ENCODE results near the gene MTHFD2L. TPM values are rescaled to one million over a fixed set of nuclear protein-coding genes. Genes with fewer than 3 reads are reported as not detected.

The MTHFD2L gene
- total and polyA plus RNA-seq, 3 donors from 2014 or later, result 14.8 to 44.1 (median 29.1) TPM

GRCh38 chr4:74190332-74190731 lies 32.4 kb downstream of the MTHFD2L start:
- no peak overlapping the region for H3K27ac ChIP-seq
- intact Hi-C loops (cut with DNase I; ENCODE audit: low total_unique reads), result no loop called here
- TF ChIP-seq CTCF (IDR thresholded peaks at IDR 0.05) (no peak), POLR2A (IDR thresholded peaks at IDR 0.05) (no peak)
- no peak for DNase-seq
- H3K9me3 ChIP-seq, result no peaks in the 10 kb centered on the region
- no peaks in the 10 kb centered on the region for H3K36me3 ChIP-seq (ENCODE audit: low read depth, missing control alignments)
- WGBS, 2 donors, result 93 to 96% methylated on average over 4 of the region's 4 CpGs
- no peak overlapping the region for H3K4me3 ChIP-seq
- H3K27me3 ChIP-seq, result no peaks in the 10 kb centered on the region
- H3K4me1 ChIP-seq, result no peaks in the 10 kb centered on the region

GRCh38 chr4:74190919-74191397 lies 33.0 kb downstream of the MTHFD2L start:
- 70% methylated on average over 4 of the region's 4 CpGs for WGBS, 2 donors
- Histone ChIP-seq H3K4me3 (no peak overlapping the region), H3K27ac (no peak overlapping the region), H3K36me3 (ENCODE audit: low read depth, missing control alignments) (no peaks in the 10 kb centered on the region), H3K9me3 (no peaks in the 10 kb centered on the region), H3K27me3 (no peaks in the 10 kb centered on the region), H3K4me1 (no peaks in the 10 kb centered on the region)
- no peak for DNase-seq
- TF ChIP-seq CTCF (IDR thresholded peaks at IDR 0.05) (no peak), POLR2A (IDR thresholded peaks at IDR 0.05) (no peak)
- intact Hi-C loops (cut with DNase I; ENCODE audit: low total_unique reads), result no loop called here

- H3K36me3 ChIP-seq (ENCODE audit: low read depth, missing control alignments), result no peaks in the 10 kb centered on the region
- DNase-seq, result no peak
- TF ChIP-seq CTCF (IDR thresholded peaks at IDR 0.05) (no peak), POLR2A (IDR thresholded peaks at IDR 0.05) (no peak)
- no peak overlapping the region for H3K4me3 ChIP-seq
- no peak overlapping the region for H3K27ac ChIP-seq
- H3K9me3 ChIP-seq, result no peaks in the 10 kb centered on the region
- intact Hi-C loops (cut with DNase I; ENCODE audit: low total_unique reads), result no loop called here
- WGBS, 2 donors, result 73% methylated on average over 1 of the region's 1 CpG
- H3K27me3 ChIP-seq, result no peaks in the 10 kb centered on the region
- H3K4me1 ChIP-seq, result no peaks in the 10 kb centered on the region
These were observed 39.2 kb downstream of the MTHFD2L start for GRCh38 chr4:74197080-74197479.

- intact Hi-C loops (cut with DNase I; ENCODE audit: low total_unique reads), result no loop called here
- 64 to 68% methylated on average over 5 of the region's 5 CpGs for WGBS, 2 donors
- DNase-seq, result no peak
- Histone ChIP-seq H3K27ac (no peak overlapping the region), H3K4me3 (no peak overlapping the region), H3K4me1 (no peaks in the 10 kb centered on the region), H3K27me3 (no peaks in the 10 kb centered on the region), H3K9me3 (no peaks in the 10 kb centered on the region), H3K36me3 (ENCODE audit: low read depth, missing control alignments) (no peaks in the 10 kb centered on the region)
- TF ChIP-seq POLR2A (IDR thresholded peaks at IDR 0.05), result no peak
- TF ChIP-seq CTCF (IDR thresholded peaks at IDR 0.05), result no peak
These were observed 44.2 kb downstream of the MTHFD2L start for GRCh38 chr4:74202062-74202586.

GRCh38 chr4:74203467-74203866 lies 45.5 kb downstream of the MTHFD2L start:
- DNase-seq, result no peak
- WGBS, 2 donors, result 82 to 93% methylated on average over 3 of the region's 3 CpGs
- H3K27ac ChIP-seq, result no peak overlapping the region
- no peaks in the 10 kb centered on the region for H3K4me1 ChIP-seq
- H3K27me3 ChIP-seq, result no peaks in the 10 kb centered on the region
- no peak for TF ChIP-seq POLR2A (IDR thresholded peaks at IDR 0.05)
- H3K4me3 ChIP-seq, result no peak overlapping the region
- intact Hi-C loops (cut with DNase I; ENCODE audit: low total_unique reads), result no loop called here
- no peaks in the 10 kb centered on the region for H3K36me3 ChIP-seq (ENCODE audit: low read depth, missing control alignments)
- H3K9me3 ChIP-seq, result no peaks in the 10 kb centered on the region

Measured in testis (tissue), 3 donors.